Spleen (tissue), 11 donors: ENCODE measurements around the gene COQ5. TPM values are rescaled to one million over a fixed set of nuclear protein-coding genes. Genes with fewer than 3 reads are reported as not detected.
A peak's percentile ranks its signal among the peaks of the same experiment; 100 is the strongest.

ENCODE experiments used
- DNase-seq: peaks from one replicate; pipeline ENCODE4 v3.0.0-alpha.2; 2020
- H3K27ac ChIP-seq, 8 donors: fragments of 200-600 bp; sonication (generic) in 7 of 8; 1 replicate in 4 of 8; 2 replicates in 4 of 8; pipeline versions ENCODE4 v1.5.0 to v1.8.0; 2016 to 2021; ENCODE audit warnings: inconsistent platforms in 4 of 8, mild to moderate bottlenecking in 4 of 8, moderate library complexity in 1 of 8
- H3K27me3 ChIP-seq, 7 donors: fragments of 200-600 bp; sonication (generic) in 6 of 7; replicated peaks in 1 of 7; 1 replicate in 4 of 7; 2 replicates in 3 of 7; pipeline versions ENCODE4 v1.5.0 to v1.8.0; 2016 to 2021; ENCODE audit warnings: inconsistent platforms in 3 of 7, mild to moderate bottlenecking in 1 of 7
- H3K36me3 ChIP-seq, 6 donors: fragments of 200-600 bp; sonication (generic) in 5 of 6; 1 replicate in 4 of 6; 2 replicates in 2 of 6; pipeline versions ENCODE4 v1.5.0 to v1.8.0; 2016 to 2021; ENCODE audit warnings: inconsistent platforms in 2 of 6
- H3K4me1 ChIP-seq, 6 donors: fragments of 200-600 bp; sonication (generic) in 5 of 6; 1 replicate in 3 of 6; 2 replicates in 3 of 6; pipeline versions ENCODE4 v1.5.0 to v1.8.0; 2016 to 2021; ENCODE audit warnings: inconsistent platforms in 3 of 6
- H3K4me3 ChIP-seq, 8 donors: fragments of 200-600 bp; sonication (generic) in 7 of 8; 1 replicate in 4 of 8; 2 replicates in 4 of 8; pipeline versions ENCODE4 v1.5.0 to v1.8.0; 2016 to 2021; ENCODE audit warnings: inconsistent platforms in 4 of 8, mild to moderate bottlenecking in 4 of 8, moderate library complexity in 2 of 8
- H3K9me3 ChIP-seq, 8 donors: fragments of 200-600 bp; sonication (generic) in 7 of 8; 1 replicate in 4 of 8; 2 replicates in 4 of 8; pipeline versions ENCODE4 v1.5.0 to v1.8.0; 2016 to 2021; ENCODE audit warnings: inconsistent platforms in 4 of 8
- POLR2A ChIP-seq, 3 donors: fragments of 450-650 bp; IDR thresholded peaks; one replicate each; pipeline ENCODE4 v1.5.1; 2017; ENCODE audit warnings: antibody characterized with exemption in 3 of 3, mild to moderate bottlenecking in 1 of 3
- POLR2AphosphoS5 ChIP-seq, 3 donors: sonication (generic); formaldehyde crosslinking; IDR thresholded peaks; one replicate each; pipeline ENCODE4 v1.5.1; 2017; ENCODE audit warnings: antibody characterized with exemption in 3 of 3
- WGBS, 5 donors: extraction: QIAGEN DNeasy Blood & Tissue Kit in 3 of 5; methylation state at CpG; one replicate each; pipeline versions ENCODE4 v1.1.5 to v1.1.7; 2013 to 2018; 5-methylcytosine and 5-hydroxymethylcytosine counted together
- intact Hi-C: fragments of 100-400 bp; cut with DNase I; formaldehyde crosslinking; loops from one replicate; pipeline ENCODE4 v1.15.0; 2023; ENCODE audit warnings: low total_unique reads
- polyA plus RNA-seq, 3 donors: library from polyadenylated mRNA; stranded (reverse); fragments of 200-250 nt; gene quantifications; one replicate each; pipeline ENCODE4 v1.2.1, GENCODE V29; 2013
- total RNA-seq, 7 donors: library from RNA; depleted of rRNA in 3 of 7; stranded (reverse); fragments of >200 nt in 3 of 7; fragmentation: NEBNext Ultra II Directional in 4 of 7; extraction: Animal tissue kit (Norgen Biotek cat#: 25700) in 4 of 7; gene quantifications; one replicate each; pipeline versions ENCODE4 v1.1.0 to v1.2.1, GENCODE V29; 2016 to 2021
- TF ChIP-seq, protein P1 (sequence below), 11 experiments: fragments of 200-600 bp in 7 of 11; fragments of 450-650 bp in 4 of 11; sonication (generic) in 4 of 11; IDR thresholded peaks in 8 of 11; conservative IDR thresholded peaks in 3 of 11; 1 replicate in 7 of 11; 2 replicates in 4 of 11; pipeline versions ENCODE4 v1.4.0 to v1.8.0; 2016 to 2021; ENCODE audit warnings: antibody characterized with exemption in 11 of 11, inconsistent platforms in 4 of 11, mild to moderate bottlenecking in 1 of 11
- donor health status: healthy with polysubstance abuse.
- donor health status: DM: no; HTN: no; CAD: no; lungs with moderate emphysema.
- donor health status: DM: no; HTN: no; CAD: no.
- donor health status: Bipolar disorder and iron deficiency.
- donor health status: healthy.
- donor health status: DM: no; HTN: no; CAD: no.
- donor health status: DM: yes; HTN: yes; CAD: no.

COQ5 gene
- total and polyA plus RNA-seq, 10 donors, result 18.6 to 34.6 (median 23.7) TPM

DNA sequence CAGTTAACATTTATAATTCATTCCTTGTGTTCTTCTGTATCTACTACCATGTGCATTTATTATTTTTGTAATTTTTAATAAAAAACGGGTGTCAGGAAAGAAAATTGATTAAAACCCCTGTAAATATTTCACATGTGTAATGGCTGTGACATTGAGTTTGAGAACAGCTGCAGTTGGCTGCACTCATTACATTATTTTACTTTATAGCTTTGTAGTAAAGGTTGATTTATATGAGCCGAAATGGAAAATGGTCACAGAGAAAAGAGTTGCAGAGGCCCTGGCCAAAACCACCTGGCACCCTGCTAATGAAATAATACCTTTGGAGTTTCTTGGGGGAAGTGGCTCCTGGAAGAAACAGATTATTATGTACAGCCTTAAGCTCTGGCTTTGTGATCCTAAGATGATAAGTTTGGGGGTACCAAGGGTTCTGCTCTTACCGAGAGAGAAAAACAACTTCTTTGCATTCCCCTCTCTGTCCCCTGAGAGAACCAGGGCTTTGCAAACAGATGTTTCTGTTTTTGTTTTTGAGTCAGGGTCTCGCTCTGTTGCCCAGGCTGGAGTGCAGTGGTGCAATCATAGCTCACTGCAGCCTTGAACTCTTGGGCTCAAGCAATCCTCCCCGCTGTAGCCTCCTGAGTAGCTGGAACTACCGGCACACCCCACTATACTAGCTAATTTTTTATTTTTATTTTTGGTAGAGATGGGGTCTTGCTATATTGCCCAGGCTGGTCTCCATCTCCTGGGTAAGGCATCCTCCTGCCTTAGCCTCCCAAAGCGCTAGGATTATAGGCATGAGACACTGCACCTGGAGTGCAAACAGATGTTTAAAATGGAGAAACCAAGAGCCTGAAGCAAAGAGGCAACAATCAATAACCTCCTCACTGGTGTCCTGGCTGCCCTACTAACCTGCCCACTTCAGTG lies 42.7 kb downstream of the COQ5 start:
- H3K4me3 ChIP-seq, result no peak overlapping the region
- intact Hi-C loops, result no loop called here
- peaks cover 0 to 6% (median 0%) of the 10 kb centered on the region in 6 donors for H3K4me1 ChIP-seq
- H3K36me3 ChIP-seq, result peaks cover 0 to 14% (median 0%) of the 10 kb centered on the region in 6 donors
- H3K27ac ChIP-seq, result no peak overlapping the region
- H3K27me3 ChIP-seq, result no peaks in the 10 kb centered on the region
- no peak for DNase-seq
- TF ChIP-seq, protein P1, sequence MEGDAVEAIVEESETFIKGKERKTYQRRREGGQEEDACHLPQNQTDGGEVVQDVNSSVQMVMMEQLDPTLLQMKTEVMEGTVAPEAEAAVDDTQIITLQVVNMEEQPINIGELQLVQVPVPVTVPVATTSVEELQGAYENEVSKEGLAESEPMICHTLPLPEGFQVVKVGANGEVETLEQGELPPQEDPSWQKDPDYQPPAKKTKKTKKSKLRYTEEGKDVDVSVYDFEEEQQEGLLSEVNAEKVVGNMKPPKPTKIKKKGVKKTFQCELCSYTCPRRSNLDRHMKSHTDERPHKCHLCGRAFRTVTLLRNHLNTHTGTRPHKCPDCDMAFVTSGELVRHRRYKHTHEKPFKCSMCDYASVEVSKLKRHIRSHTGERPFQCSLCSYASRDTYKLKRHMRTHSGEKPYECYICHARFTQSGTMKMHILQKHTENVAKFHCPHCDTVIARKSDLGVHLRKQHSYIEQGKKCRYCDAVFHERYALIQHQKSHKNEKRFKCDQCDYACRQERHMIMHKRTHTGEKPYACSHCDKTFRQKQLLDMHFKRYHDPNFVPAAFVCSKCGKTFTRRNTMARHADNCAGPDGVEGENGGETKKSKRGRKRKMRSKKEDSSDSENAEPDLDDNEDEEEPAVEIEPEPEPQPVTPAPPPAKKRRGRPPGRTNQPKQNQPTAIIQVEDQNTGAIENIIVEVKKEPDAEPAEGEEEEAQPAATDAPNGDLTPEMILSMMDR (IDR thresholded peaks at IDR 0.05 in 8 of 11, conservative IDR thresholded peaks at IDR 0.05 in 3 of 11), result no peak
- TF ChIP-seq POLR2AphosphoS5 (IDR thresholded peaks at IDR 0.05) (no peak), POLR2A (IDR thresholded peaks at IDR 0.05) (no peak)
- H3K9me3 ChIP-seq, result no peaks in the 10 kb centered on the region
- 81 to 87% (median 85%) methylated on average over 7 of the region's 7 CpGs for WGBS, 5 donors

DNA sequence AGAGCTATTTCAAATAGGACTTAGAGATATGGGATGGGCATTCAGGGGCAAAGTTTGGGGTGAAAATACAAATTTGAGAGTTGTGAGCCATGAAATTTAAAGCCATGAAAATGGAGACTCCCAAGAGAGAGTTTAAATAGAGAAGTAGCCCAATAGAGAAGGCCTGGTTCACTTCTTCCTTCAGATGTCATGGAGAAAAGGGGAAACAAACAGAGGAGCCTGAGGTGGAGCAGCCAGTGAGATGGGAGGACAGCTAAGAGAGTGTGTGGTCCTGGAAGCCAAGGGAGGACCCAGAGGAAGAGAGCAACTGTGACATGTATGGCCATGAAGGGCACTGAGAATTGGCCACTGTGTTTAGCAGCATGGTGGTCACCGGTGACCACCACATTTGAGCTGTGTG lies 45.3 kb downstream of the COQ5 start:
- peaks cover 0 to 21% (median 0%) of the 10 kb centered on the region in 6 donors for H3K4me1 ChIP-seq
- intact Hi-C loops, result no loop called here
- TF ChIP-seq, protein P1 (IDR thresholded peaks at IDR 0.05 in 8 of 11, conservative IDR thresholded peaks at IDR 0.05 in 3 of 11), result no peak
- no peak for TF ChIP-seq POLR2AphosphoS5 (IDR thresholded peaks at IDR 0.05)
- no peak for TF ChIP-seq POLR2A (IDR thresholded peaks at IDR 0.05)
- DNase-seq, result no peak
- no peak overlapping the region for H3K4me3 ChIP-seq
- 96 to 100% (median 97%) methylated on average over 1 of the region's 1 CpG for WGBS, 5 donors
- H3K27ac ChIP-seq, result no peak overlapping the region
- no peaks in the 10 kb centered on the region for H3K27me3 ChIP-seq
- peaks cover 0 to 10% (median 0%) of the 10 kb centered on the region in 6 donors for H3K36me3 ChIP-seq
- H3K9me3 ChIP-seq, result no peaks in the 10 kb centered on the region

DNA sequence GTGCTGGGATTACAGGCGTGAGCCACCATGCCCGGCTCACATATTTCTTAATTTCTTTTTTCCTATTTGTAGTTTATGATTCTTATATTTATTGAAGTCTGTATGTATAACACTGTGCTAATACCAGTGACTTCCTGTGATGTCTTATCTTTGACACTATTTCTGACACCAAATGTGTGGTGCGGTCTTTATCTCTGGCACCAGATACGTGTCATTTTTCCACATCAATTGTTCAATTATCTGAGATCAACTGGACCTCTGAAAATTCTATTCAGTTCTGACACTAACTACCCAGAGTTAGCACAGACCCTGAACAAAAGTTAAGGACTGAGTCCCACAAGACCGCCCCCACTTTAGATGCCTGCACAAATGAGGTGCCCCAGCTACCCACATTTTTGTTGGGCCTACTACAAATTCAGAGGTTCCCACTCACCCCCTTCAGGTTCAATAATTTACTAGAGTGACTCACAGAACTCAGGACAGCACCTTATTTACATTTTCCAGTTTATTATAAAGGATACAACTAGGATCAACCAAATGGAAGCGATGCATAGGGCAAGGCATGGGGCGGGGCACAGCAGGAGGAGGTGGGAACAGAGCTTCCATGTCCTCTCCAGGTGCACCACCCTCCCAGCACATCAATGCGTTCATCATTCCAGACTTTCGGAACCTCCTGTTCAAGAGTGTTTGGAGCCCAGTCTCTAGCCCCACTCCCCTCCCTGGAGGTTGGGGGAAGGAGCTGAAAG lies 47.8 kb downstream of the COQ5 start:
- 86 to 95% (median 91%) methylated on average over 9 of the region's 9 CpGs for whole genome bisulfite sequencing, 5 donors
- H3K27me3 ChIP-seq, result no peaks in the 10 kb centered on the region
- intact Hi-C loops, result no loop called here

More for the DNA sequence above, 47.8 kb downstream of the COQ5 start:
- Histone ChIP-seq H3K4me3 (no peak overlapping the region), H3K9me3 (no peaks in the 10 kb centered on the region), H3K4me1 (peaks cover 0 to 26% (median under 1%) of the 10 kb centered on the region in 6 donors), H3K36me3 (peaks cover 0 to 10% (median 0%) of the 10 kb centered on the region in 6 donors), H3K27ac (peak overlapping the region in 5 of 8 donors; percentile 22 to 72 (median 62))
- no peak for TF ChIP-seq POLR2AphosphoS5 (IDR thresholded peaks at IDR 0.05)
- TF ChIP-seq POLR2A (IDR thresholded peaks at IDR 0.05), result no peak
- TF ChIP-seq, protein P1 (IDR thresholded peaks at IDR 0.05 in 8 of 11, conservative IDR thresholded peaks at IDR 0.05 in 3 of 11), result no peak
- no peak for DNase-seq
